Parathyroid adenoma (tissue), 2 donors: ENCODE measurements around the gene NUTM1.

Experiments
- H2AFZ ChIP-seq: fragments of 300-600 bp; sonication (generic); one replicate; pipeline ENCODE4 v1.7.0; 2017; ENCODE audit warnings: antibody characterized with exemption, mild to moderate bottlenecking
- H3K27ac ChIP-seq: fragments of 300-600 bp; sonication (generic); one replicate; pipeline ENCODE4 v1.7.0; 2017
- H3K27me3 ChIP-seq: fragments of 300-600 bp; sonication (generic); one replicate; pipeline ENCODE4 v1.7.0; 2017; ENCODE audit warnings: low read length; ENCODE audit not compliant: control insufficient read depth, insufficient read depth
- H3K36me3 ChIP-seq: fragments of 300-600 bp; sonication (generic); one replicate; pipeline ENCODE4 v1.7.0; 2017; ENCODE audit warnings: low read length; ENCODE audit not compliant: control insufficient read depth, insufficient read depth
- H3K4me1 ChIP-seq: fragments of 300-600 bp; sonication (generic); one replicate; pipeline ENCODE4 v1.7.0; 2017; ENCODE audit warnings: control low read depth
- H3K4me2 ChIP-seq: fragments of 300-600 bp; sonication (generic); one replicate; pipeline ENCODE4 v1.7.0; 2017; ENCODE audit warnings: low read length
- H3K4me3 ChIP-seq: fragments of 300-600 bp; sonication (generic); one replicate; pipeline ENCODE4 v1.7.0; 2017; ENCODE audit warnings: low read depth, low read length
- H3K79me2 ChIP-seq: fragments of 300-600 bp; sonication (generic); one replicate; pipeline ENCODE4 v1.7.0; 2017; ENCODE audit warnings: control low read depth
- H3K9ac ChIP-seq: fragments of 300-600 bp; sonication (generic); one replicate; pipeline ENCODE4 v1.7.0; 2017; ENCODE audit warnings: mild to moderate bottlenecking
- H3K9me3 ChIP-seq: fragments of 300-600 bp; sonication (generic); one replicate; pipeline ENCODE4 v1.7.0; 2017; ENCODE audit warnings: low read length; ENCODE audit not compliant: control insufficient read depth
- CTCF ChIP-seq: fragments of 300-600 bp; sonication (generic); IDR thresholded peaks from one replicate; pipeline ENCODE4 v1.7.0; 2017; ENCODE audit warnings: antibody characterized with exemption, mild to moderate bottlenecking
- donor health status: primary hyperparathyroidism.

NUTM1 gene

GRCh38 chr15:34357653-34358052 lies 14.5 kb downstream of the NUTM1 start:
- Histone ChIP-seq H2AFZ (no peak overlapping the region), H3K4me2 (no peak overlapping the region), H3K4me3 (no peak overlapping the region), H3K27me3 (no peaks in the 10 kb centered on the region), H3K79me2 (no peaks in the 10 kb centered on the region), H3K9ac (no peak overlapping the region), H3K4me1 (no peaks in the 10 kb centered on the region), H3K9me3 (no peaks in the 10 kb centered on the region), H3K27ac (no peak overlapping the region), H3K36me3 (no peaks in the 10 kb centered on the region)
- TF ChIP-seq CTCF = no peak

DNA sequence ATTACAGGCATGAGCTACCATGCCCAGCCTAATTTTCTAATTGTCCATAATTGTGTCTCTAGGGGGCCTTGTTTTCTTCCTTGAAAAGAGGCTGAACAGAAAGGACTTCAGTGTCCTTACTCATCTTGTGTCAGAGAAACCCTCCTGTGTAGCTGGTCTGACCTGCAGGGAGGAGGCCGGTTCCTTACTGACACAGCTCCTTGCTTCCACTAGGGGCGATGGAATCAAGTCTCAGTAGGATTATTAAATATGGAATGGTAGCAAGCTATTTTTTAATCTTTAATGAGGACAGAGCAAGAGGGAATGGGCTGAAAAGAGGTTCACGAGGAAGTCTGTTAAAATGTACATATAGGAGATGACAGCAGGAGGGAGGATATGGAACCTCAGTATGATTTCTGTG lies 15.3 kb downstream of the NUTM1 start:
- Histone ChIP-seq H3K4me2 (no peak overlapping the region), H2AFZ (no peak overlapping the region), H3K36me3 (no peaks in the 10 kb centered on the region), H3K79me2 (no peaks in the 10 kb centered on the region), H3K27ac (no peak overlapping the region), H3K4me3 (no peak overlapping the region), H3K27me3 (no peaks in the 10 kb centered on the region), H3K4me1 (no peaks in the 10 kb centered on the region), H3K9me3 (no peaks in the 10 kb centered on the region), H3K9ac (no peak overlapping the region)
- TF ChIP-seq CTCF = peak; percentile 12

DNA sequence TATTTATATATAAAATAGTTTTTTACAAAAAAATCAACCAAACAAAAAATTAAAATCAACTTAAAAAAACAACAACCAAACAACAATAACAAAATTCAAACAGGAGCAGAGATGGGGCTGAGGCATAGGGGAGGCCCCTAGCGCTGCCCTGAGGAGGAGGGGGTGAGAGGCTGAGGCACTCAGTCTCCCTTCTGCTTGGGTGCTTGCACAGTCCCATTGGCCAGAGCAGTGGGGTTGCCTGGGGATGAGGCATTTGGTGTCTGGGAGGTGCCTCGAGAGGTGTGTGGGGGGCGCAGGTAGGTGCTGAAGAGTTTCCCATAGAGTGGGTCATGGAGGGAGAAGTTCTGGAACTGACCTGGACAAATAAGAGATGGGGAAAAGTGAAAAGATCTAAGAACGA lies 15.8 kb downstream of the NUTM1 start:
- TF ChIP-seq CTCF = no peak
- Histone ChIP-seq H3K27ac (no peak overlapping the region), H3K9me3 (no peaks in the 10 kb centered on the region), H3K27me3 (no peaks in the 10 kb centered on the region), H3K9ac (no peak overlapping the region), H3K4me2 (no peak overlapping the region), H3K36me3 (no peaks in the 10 kb centered on the region), H3K79me2 (no peaks in the 10 kb centered on the region), H3K4me1 (no peaks in the 10 kb centered on the region), H2AFZ (no peak overlapping the region), H3K4me3 (no peak overlapping the region)

GRCh38 chr15:34359416-34359815 lies 16.3 kb downstream of the NUTM1 start:
- TF ChIP-seq CTCF = no peak
- Histone ChIP-seq H2AFZ (no peak overlapping the region), H3K27me3 (no peaks in the 10 kb centered on the region), H3K9me3 (no peaks in the 10 kb centered on the region), H3K4me1 (no peaks in the 10 kb centered on the region), H3K4me2 (no peak overlapping the region), H3K4me3 (no peak overlapping the region), H3K79me2 (no peaks in the 10 kb centered on the region), H3K9ac (no peak overlapping the region), H3K36me3 (no peaks in the 10 kb centered on the region), H3K27ac (no peak overlapping the region)

- no peak for TF ChIP-seq CTCF
- Histone ChIP-seq H3K4me2 (no peak overlapping the region), H3K27ac (no peak overlapping the region), H3K4me1 (no peaks in the 10 kb centered on the region), H3K36me3 (no peaks in the 10 kb centered on the region), H3K9me3 (no peaks in the 10 kb centered on the region), H3K27me3 (no peaks in the 10 kb centered on the region), H3K9ac (no peak overlapping the region), H3K4me3 (no peak overlapping the region), H2AFZ (no peak overlapping the region), H3K79me2 (no peaks in the 10 kb centered on the region)
Measured at GRCh38 chr15:34360298-34360697, 17.2 kb downstream of the NUTM1 start.
